MCF 10A (cell line): Measurements from ENCODE around the gene TNNI3. TPM values are rescaled to one million over a fixed set of nuclear protein-coding genes. Genes with fewer than 3 reads are reported as not detected.

Experiments used
- BruUV-seq: library from RNA; stranded (reverse); fragments of 400-500 nt; replicated peaks from 2 replicates; lab custom pipeline; 2021; lab: Mats Ljungman, UMichigan
- CTCF ChIA-PET: fragments of 300-600 bp; sonication (Branson Sonifier 250); formaldehyde crosslinking; extraction: SDS; loops from one replicate; lab custom pipeline; 2021; ENCODE audit warnings: antibody characterized with exemption, inconsistent platforms; lab: Yijun Ruan, JAX
- POLR2A ChIA-PET: fragments of 300-600, 350-650 bp; sonication (Branson Sonifier 250); formaldehyde crosslinking; extraction: SDS; loops from one replicate; lab custom pipeline; 2020; ENCODE audit warnings: antibody characterized with exemption, inconsistent platforms; lab: Yijun Ruan, JAX
- DNase-seq: peaks from one replicate; pipeline ENCODE4 v3.0.0-alpha.2; 2018; ENCODE audit not compliant: unreplicated experiment
- H3K27ac Mint-ChIP-seq: one replicate; pipeline ENCODE4 v1.8.0; 2022; ENCODE audit warnings: mild to moderate bottlenecking, low read depth, mixed read lengths; ENCODE audit not compliant: unreplicated experiment
- H3K27me3 Mint-ChIP-seq: one replicate; pipeline ENCODE4 v1.8.0; 2022; ENCODE audit warnings: mixed read lengths; ENCODE audit not compliant: insufficient read depth, unreplicated experiment
- H3K36me3 Mint-ChIP-seq: one replicate; pipeline ENCODE4 v1.8.0; 2022; ENCODE audit warnings: mild to moderate bottlenecking, moderate library complexity, mixed read lengths; ENCODE audit not compliant: insufficient read depth, unreplicated experiment
- H3K4me1 Mint-ChIP-seq: one replicate; pipeline ENCODE4 v1.8.0; 2022; ENCODE audit warnings: mixed read lengths; ENCODE audit not compliant: insufficient read depth, unreplicated experiment
- H3K4me3 Mint-ChIP-seq: one replicate; pipeline ENCODE4 v1.8.0; 2022; ENCODE audit warnings: mild to moderate bottlenecking, moderate library complexity, mixed read lengths; ENCODE audit not compliant: unreplicated experiment
- H3K9me3 Mint-ChIP-seq: one replicate; pipeline ENCODE4 v1.8.0; 2022; ENCODE audit warnings: mixed read lengths; ENCODE audit not compliant: unreplicated experiment
- intact Hi-C: fragments of 100-400 bp; cut with micrococcal nuclease; formaldehyde crosslinking; loops from 2 replicates; pipeline ENCODE4 v1.14.1; 2022
- total RNA-seq: library from RNA; stranded (reverse); gene quantifications from 2 replicates; pipeline ENCODE4 v1.2.3, GENCODE V29; 2022
- TF ChIP-seq, protein P1 (sequence below): fragments of 200-600 bp; IDR thresholded peaks from one replicate; pipeline ENCODE4 v1.8.0; 2022; ENCODE audit warnings: antibody characterized with exemption, mild to moderate bottlenecking; ENCODE audit not compliant: unreplicated experiment

TNNI3 gene
- total RNA-seq, 1 experiment from 2014 or later: 0.89 TPM

DNA sequence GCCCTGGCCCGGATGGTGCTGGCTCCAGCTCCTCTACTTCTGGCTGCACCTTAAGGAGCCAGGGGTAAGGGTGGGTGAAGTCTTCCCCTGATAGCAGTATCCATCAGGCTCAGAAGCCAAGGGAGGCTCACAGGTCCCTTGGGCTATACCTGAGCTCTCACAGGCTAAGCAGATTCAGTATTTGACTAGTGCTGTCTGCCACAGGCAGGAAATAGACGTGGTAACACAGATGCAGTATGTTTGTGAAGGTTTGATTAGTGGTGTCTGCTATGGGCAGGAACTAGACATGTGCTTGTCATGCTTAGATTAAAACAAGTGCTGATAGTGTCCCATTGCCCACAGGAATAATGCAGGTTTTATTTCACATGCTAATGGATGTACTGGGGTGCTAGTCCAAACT lies 18.5 kb upstream of the TNNI3 start:
- H3K27me3 Mint-ChIP-seq: peaks cover 16% of the 10 kb centered on the region

GRCh38 chr19:55175117-55175867 lies 17.8 kb upstream of the TNNI3 start:
- no peak overlapping the region for H3K4me3 Mint-ChIP-seq
- DNase-seq: no peak
- ChIA-PET CTCF (interaction anchor here (0.9 to 1.0 kb wide), 2 partner anchors 11 to 243 kb away, joined by 4 to 5 read pairs; no protein-coding TSS in a partner anchor), POLR2A (interaction anchor here (1.0 to 1.3 kb wide), 2 partner anchors 8 to 14 kb away, joined by 3 read pairs; no protein-coding TSS in a partner anchor)
- intact Hi-C loops: no loop called here
- BruUV-seq: no TSS peak
- no peak overlapping the region for H3K27ac Mint-ChIP-seq
- peaks cover 7% of the 10 kb centered on the region for H3K36me3 Mint-ChIP-seq
- peaks cover 8% of the 10 kb centered on the region for H3K27me3 Mint-ChIP-seq
- H3K4me1 Mint-ChIP-seq: peaks cover 20% of the 10 kb centered on the region
- TF ChIP-seq, protein P1, sequence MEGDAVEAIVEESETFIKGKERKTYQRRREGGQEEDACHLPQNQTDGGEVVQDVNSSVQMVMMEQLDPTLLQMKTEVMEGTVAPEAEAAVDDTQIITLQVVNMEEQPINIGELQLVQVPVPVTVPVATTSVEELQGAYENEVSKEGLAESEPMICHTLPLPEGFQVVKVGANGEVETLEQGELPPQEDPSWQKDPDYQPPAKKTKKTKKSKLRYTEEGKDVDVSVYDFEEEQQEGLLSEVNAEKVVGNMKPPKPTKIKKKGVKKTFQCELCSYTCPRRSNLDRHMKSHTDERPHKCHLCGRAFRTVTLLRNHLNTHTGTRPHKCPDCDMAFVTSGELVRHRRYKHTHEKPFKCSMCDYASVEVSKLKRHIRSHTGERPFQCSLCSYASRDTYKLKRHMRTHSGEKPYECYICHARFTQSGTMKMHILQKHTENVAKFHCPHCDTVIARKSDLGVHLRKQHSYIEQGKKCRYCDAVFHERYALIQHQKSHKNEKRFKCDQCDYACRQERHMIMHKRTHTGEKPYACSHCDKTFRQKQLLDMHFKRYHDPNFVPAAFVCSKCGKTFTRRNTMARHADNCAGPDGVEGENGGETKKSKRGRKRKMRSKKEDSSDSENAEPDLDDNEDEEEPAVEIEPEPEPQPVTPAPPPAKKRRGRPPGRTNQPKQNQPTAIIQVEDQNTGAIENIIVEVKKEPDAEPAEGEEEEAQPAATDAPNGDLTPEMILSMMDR: no peak
- H3K9me3 Mint-ChIP-seq: no peaks in the 10 kb centered on the region

More for the DNA sequence above, 18.5 kb upstream of the TNNI3 start:
- Mint-ChIP-seq H3K27ac (no peak overlapping the region), H3K36me3 (peaks cover 12% of the 10 kb centered on the region), H3K4me1 (peaks cover 20% of the 10 kb centered on the region), H3K9me3 (no peaks in the 10 kb centered on the region), H3K4me3 (no peak overlapping the region)
- ChIA-PET CTCF (interaction anchor here (0.9 kb wide), 1 partner anchor 10 kb away, joined by 4 read pairs; no protein-coding TSS in a partner anchor), POLR2A (interaction anchor here (1.0 kb wide), 1 partner anchor 9 kb away, joined by 3 read pairs; no protein-coding TSS in a partner anchor)
- intact Hi-C loops: no loop called here
- TF ChIP-seq, protein P1: no peak
- no peak for DNase-seq
- no TSS peak for BruUV-seq

DNA sequence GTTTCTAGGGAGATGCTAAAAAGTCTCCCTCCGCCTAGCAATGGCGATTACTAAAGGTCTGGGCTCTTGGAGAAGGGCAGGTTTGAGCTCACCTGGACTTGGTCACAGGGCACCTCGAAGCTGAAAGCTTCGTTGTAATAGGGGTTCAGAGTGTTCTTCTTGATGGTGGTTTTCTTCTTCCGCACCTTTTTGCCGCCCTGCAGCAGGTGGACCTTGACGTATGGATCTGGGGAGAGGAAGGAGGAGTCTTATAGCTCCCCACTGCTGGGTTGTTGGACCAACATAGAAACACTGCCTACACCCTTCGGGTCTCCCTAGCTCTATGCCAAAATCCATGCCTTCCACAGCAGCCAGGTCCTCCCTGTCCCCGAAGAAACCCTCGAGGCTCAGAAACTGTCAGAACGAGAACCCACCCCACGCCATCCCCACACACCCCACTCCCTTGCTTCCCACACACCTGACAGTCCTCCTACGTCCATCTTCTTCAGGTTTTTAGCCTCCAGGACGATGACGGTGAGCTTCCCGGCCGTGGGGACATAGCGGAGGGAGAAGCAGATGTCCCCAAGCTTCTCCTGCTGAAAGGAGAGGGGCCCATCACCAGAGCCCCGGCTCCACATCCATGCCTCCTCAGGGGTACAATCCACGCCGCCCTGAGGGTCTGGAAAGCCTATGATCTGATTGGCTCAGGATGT lies 17.0 kb upstream of the TNNI3 start:
- Mint-ChIP-seq H3K27ac (no peak overlapping the region), H3K4me1 (peaks cover 17% of the 10 kb centered on the region), H3K9me3 (no peaks in the 10 kb centered on the region), H3K36me3 (peaks cover 7% of the 10 kb centered on the region), H3K4me3 (peak overlapping the region; percentile 74), H3K27me3 (peaks cover under 1% of the 10 kb centered on the region)
- POLR2A ChIA-PET: interaction anchor here (0.7 to 1.3 kb wide), 2 partner anchors 14 to 84 kb away, joined by 3 read pairs; partner anchors contain the start of gene PPP6R1
- no peak for DNase-seq
- TF ChIP-seq, protein P1: no peak
- no TSS peak for BruUV-seq
- intact Hi-C loops: no loop called here
- CTCF ChIA-PET: interaction anchor here (1.0 to 1.2 kb wide), 2 partner anchors 34 to 244 kb away, joined by 3 to 5 read pairs; no protein-coding TSS in a partner anchor
